ENCODE results near the gene ARPP21. TPM values are rescaled to one million over a fixed set of nuclear protein-coding genes. Genes with fewer than 3 reads are reported as not detected.

The ARPP21 gene
- total RNA-seq, 1 donor from 2014 or later: not detected

GRCh38 chr3:35737934-35738706 lies 98.8 kb downstream of the ARPP21 start:
- no peak for ATAC-seq

- ATAC-seq: no peak
Observed at GRCh38 chr3:35739181-35739809, 100.0 kb downstream of the ARPP21 start.

GRCh38 chr3:35739964-35740527 lies 100.7 kb downstream of the ARPP21 start:
- no peak for ATAC-seq

GRCh38 chr3:35743218-35743617 lies 103.9 kb downstream of the ARPP21 start:
- ATAC-seq: no peak

- ATAC-seq: no peak
Observed at GRCh38 chr3:35744419-35744818, 105.1 kb downstream of the ARPP21 start.

GRCh38 chr3:35745351-35745750 lies 106.0 kb downstream of the ARPP21 start:
- no peak for ATAC-seq

GRCh38 chr3:35745802-35746484 lies 106.6 kb downstream of the ARPP21 start:
- ATAC-seq: no peak

GRCh38 chr3:35746492-35746891 lies 107.2 kb downstream of the ARPP21 start:
- ATAC-seq: no peak

GRCh38 chr3:35748144-35748543 lies 108.8 kb downstream of the ARPP21 start:
- no peak for ATAC-seq

GRCh38 chr3:35751207-35751606 lies 111.9 kb downstream of the ARPP21 start:
- ATAC-seq: no peak

- ATAC-seq: no peak
Observed at GRCh38 chr3:35757991-35758757, 118.8 kb downstream of the ARPP21 start.

GRCh38 chr3:35760146-35760545 lies 120.8 kb downstream of the ARPP21 start:
- ATAC-seq: no peak

- ATAC-seq: no peak
Observed at GRCh38 chr3:35761311-35761710, 122.0 kb downstream of the ARPP21 start.

GRCh38 chr3:35772381-35773015 lies 133.2 kb downstream of the ARPP21 start:
- ATAC-seq: no peak

- no peak for ATAC-seq
Observed at GRCh38 chr3:35773417-35773816, 134.1 kb downstream of the ARPP21 start.

- no peak for ATAC-seq
Observed at GRCh38 chr3:35776346-35776745, 137.0 kb downstream of the ARPP21 start.

GRCh38 chr3:35777065-35777464 lies 137.7 kb downstream of the ARPP21 start:
- no peak for ATAC-seq

- ATAC-seq: no peak
Observed at GRCh38 chr3:35777563-35778554, 138.5 kb downstream of the ARPP21 start.

GRCh38 chr3:35779611-35780010 lies 140.3 kb downstream of the ARPP21 start:
- no peak for ATAC-seq

GRCh38 chr3:35780800-35781199 lies 141.5 kb downstream of the ARPP21 start:
- no peak for ATAC-seq

GRCh38 chr3:35781558-35781957 lies 142.2 kb downstream of the ARPP21 start:
- ATAC-seq: no peak

Measured in esophagus mucosa (tissue), 1 donor.